OCI-LY7 (cell line): ENCODE results near the gene GRIN2C. TPM values are rescaled to one million over a fixed set of nuclear protein-coding genes. Genes with fewer than 3 reads are reported as not detected.

Experiments
- BruUV-seq: library from RNA; stranded (reverse); fragments of 400-500 nt; replicated peaks from 2 replicates; lab custom pipeline; 2021; lab: Mats Ljungman, UMichigan
- CTCF ChIA-PET: fragments of 300-600 bp; sonication (Branson Sonifier 250); formaldehyde crosslinking; loops from one replicate; lab custom pipeline; 2022; ENCODE audit warnings: antibody characterized with exemption; ENCODE audit not compliant: unreplicated experiment; lab: Charles Lee
- POLR2A ChIA-PET: fragments of 300-600 bp; sonication (Branson Sonifier 250); formaldehyde crosslinking; loops from one replicate; lab custom pipeline; 2022; ENCODE audit warnings: antibody characterized with exemption; lab: Charles Lee
- DNase-seq: peaks from one replicate; pipeline ENCODE4 v3.0.0-alpha.2; 2015; ENCODE audit warnings: low spot score
- H2AFZ ChIP-seq: fragments of 200-600 bp; sonication (generic), shearing (Covaris generic); 2 replicates; pipeline ENCODE4 v1.6.1; 2014; ENCODE audit warnings: mild to moderate bottlenecking, antibody characterized with exemption, low read length, moderate library complexity
- H3K27ac ChIP-seq: fragments of 200-600 bp; sonication (generic); 2 replicates; pipeline ENCODE4 v1.5.1; 2014; ENCODE audit warnings: mixed run types, low read depth, mild to moderate bottlenecking, moderate library complexity, low read length, inconsistent platforms; ENCODE audit not compliant: poor library complexity, severe bottlenecking
- H3K36me3 ChIP-seq: fragments of 200-600 bp; sonication (generic); 2 replicates; pipeline ENCODE4 v1.6.1; 2014; ENCODE audit warnings: mild to moderate bottlenecking, antibody characterized with exemption, low read length, moderate library complexity, mixed read lengths; ENCODE audit not compliant: insufficient read depth
- H3K4me1 ChIP-seq: fragments of 200-600 bp; sonication (generic); 2 replicates; pipeline ENCODE4 v1.5.1; 2014; ENCODE audit warnings: mild to moderate bottlenecking, low read length; ENCODE audit not compliant: insufficient read depth, poor library complexity, severe bottlenecking
- H3K4me2 ChIP-seq: fragments of 200-600 bp; sonication (generic); 2 replicates; pipeline ENCODE4 v1.6.1; 2014; ENCODE audit warnings: mild to moderate bottlenecking, low read length
- H3K4me3 ChIP-seq: fragments of 200-600 bp; sonication (generic); 2 replicates; pipeline ENCODE4 v1.5.1; 2014; ENCODE audit warnings: mild to moderate bottlenecking, low read depth, low read length; ENCODE audit not compliant: poor library complexity, severe bottlenecking
- H3K79me2 ChIP-seq: fragments of 200-600 bp; sonication (generic); 2 replicates; pipeline ENCODE4 v1.6.1; 2016; ENCODE audit warnings: low read depth, mild to moderate bottlenecking, low read length, moderate library complexity, mixed read lengths; ENCODE audit not compliant: insufficient read depth
- H3K9me2 ChIP-seq: fragments of 200-600 bp; sonication (generic); 2 replicates; pipeline ENCODE4 v1.6.1; 2016; ENCODE audit warnings: mild to moderate bottlenecking, low read length, mixed read lengths; ENCODE audit not compliant: insufficient read depth
- H3K9me3 ChIP-seq: fragments of 200-600 bp; sonication (generic); 2 replicates; pipeline ENCODE4 v1.6.1; 2014; ENCODE audit warnings: mild to moderate bottlenecking, mixed run types, low read length, mixed read lengths
- H4K20me1 ChIP-seq: fragments of 200-600 bp; sonication (generic); 2 replicates; pipeline ENCODE4 v1.6.1; 2014; ENCODE audit warnings: mild to moderate bottlenecking, antibody characterized with exemption, low read length, moderate library complexity, mixed read lengths; ENCODE audit not compliant: insufficient read depth
- EZH2phosphoT487 ChIP-seq: fragments of 200-600 bp; sonication (generic); IDR thresholded peaks from 2 replicates; pipeline ENCODE4 v1.6.1; 2018; ENCODE audit warnings: low read depth, borderline replicate concordance, mild to moderate bottlenecking, mixed run types, antibody characterized with exemption, low read length, moderate library complexity, mixed read lengths
- intact Hi-C: fragments of 100-400 bp; cut with micrococcal nuclease; formaldehyde crosslinking; loops from one replicate; pipeline ENCODE4 v1.10.0; 2022; ENCODE audit not compliant: unreplicated experiment
- total RNA-seq, 2 experiments: library from RNA; depleted of rRNA in 1 of 2; stranded (reverse); fragments of >200 nt in 1 of 2; shearing (Covaris generic) in 1 of 2; gene quantifications; 2 replicates each; pipeline ENCODE4 v1.2.3, GENCODE V29; 2014 to 2022
- TF ChIP-seq, protein P1 (sequence below): fragments of 200-600 bp; sonication (generic); conservative IDR thresholded peaks from 2 replicates; pipeline ENCODE4 v1.5.1; 2014; ENCODE audit warnings: mild to moderate bottlenecking, antibody characterized with exemption, low read length, moderate library complexity, mixed read lengths

Gene GRIN2C
- total RNA-seq, 2 experiments from 2014 or later, result 0.22 to 0.61 TPM

DNA sequence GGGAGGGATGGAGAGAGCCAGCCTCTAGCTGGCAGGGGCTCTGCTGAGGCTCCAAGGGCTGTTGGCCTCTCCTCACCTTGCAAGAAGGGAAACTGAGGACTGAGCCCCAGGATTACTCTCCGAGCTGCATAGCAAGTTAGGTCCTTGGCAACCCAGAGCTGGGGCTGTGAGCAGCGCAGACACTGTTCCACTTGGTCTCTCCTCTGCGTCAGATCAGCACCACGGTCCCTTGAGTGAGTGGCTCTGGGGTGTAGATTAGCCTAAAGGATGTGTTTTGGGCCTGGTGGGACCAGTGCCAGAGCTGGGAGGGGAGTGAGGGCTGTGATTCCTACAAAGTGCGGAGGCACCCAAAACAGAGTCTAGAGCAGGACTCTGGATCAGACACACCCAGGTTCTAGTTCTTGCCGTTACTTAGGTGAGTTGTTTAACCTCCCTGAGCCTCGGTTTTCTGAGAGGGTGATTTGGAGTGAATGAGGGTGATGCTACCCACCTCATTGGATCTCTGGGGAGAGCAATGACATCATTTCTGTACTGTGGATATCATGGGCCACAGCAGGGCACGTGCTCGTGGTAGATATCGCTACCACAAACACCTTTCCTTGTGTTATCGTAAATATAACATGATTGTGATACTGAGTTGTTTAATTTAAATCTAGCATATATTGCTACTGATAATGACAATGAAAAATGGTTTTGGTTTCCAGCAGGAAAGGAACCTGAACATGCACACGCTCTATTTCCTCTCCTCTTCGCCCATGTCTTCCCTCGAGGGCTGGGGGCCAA is 41.9 kb upstream of the GRIN2C start:
- no TSS peak for BruUV-seq
- CTCF ChIA-PET, result no interaction called here

DNA sequence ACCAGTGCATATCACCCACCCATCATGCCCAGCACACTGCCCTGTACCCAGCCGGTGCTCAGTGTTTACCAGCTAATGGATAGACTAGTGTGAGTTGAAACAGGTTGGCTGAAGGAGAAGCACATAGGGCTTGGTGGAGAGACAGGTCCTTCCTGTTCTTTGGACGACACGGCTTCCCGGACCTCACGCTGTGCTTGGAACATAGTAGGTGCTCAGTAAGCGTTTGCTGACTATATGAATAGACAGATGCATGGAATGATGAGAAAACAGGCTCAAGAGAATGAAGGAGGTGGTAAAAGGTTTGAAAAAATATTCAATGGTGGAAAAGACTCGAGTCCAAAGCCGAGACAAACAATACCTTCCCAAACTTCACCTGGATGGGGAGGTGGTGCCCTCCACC is 40.5 kb upstream of the GRIN2C start:
- Histone ChIP-seq H3K36me3 (no peaks in the 10 kb centered on the region), H3K79me2 (no peaks in the 10 kb centered on the region), H3K4me2 (no peak overlapping the region), H3K27ac (no peak overlapping the region), H3K9me2 (no peaks in the 10 kb centered on the region), H4K20me1 (no peaks in the 10 kb centered on the region), H2AFZ (no peak overlapping the region), H3K4me3 (no peak overlapping the region), H3K4me1 (no peaks in the 10 kb centered on the region), H3K9me3 (no peaks in the 10 kb centered on the region)
- intact Hi-C loops, result no loop called here
- CTCF ChIA-PET, result no interaction called here
- no TSS peak for BruUV-seq
- no peak for DNase-seq
- TF ChIP-seq, protein P1, sequence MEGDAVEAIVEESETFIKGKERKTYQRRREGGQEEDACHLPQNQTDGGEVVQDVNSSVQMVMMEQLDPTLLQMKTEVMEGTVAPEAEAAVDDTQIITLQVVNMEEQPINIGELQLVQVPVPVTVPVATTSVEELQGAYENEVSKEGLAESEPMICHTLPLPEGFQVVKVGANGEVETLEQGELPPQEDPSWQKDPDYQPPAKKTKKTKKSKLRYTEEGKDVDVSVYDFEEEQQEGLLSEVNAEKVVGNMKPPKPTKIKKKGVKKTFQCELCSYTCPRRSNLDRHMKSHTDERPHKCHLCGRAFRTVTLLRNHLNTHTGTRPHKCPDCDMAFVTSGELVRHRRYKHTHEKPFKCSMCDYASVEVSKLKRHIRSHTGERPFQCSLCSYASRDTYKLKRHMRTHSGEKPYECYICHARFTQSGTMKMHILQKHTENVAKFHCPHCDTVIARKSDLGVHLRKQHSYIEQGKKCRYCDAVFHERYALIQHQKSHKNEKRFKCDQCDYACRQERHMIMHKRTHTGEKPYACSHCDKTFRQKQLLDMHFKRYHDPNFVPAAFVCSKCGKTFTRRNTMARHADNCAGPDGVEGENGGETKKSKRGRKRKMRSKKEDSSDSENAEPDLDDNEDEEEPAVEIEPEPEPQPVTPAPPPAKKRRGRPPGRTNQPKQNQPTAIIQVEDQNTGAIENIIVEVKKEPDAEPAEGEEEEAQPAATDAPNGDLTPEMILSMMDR, result no peak
- no peak for TF ChIP-seq EZH2phosphoT487
- POLR2A ChIA-PET, result no interaction called here

More for the DNA sequence above, 41.9 kb upstream of the GRIN2C start:
- Histone ChIP-seq H3K9me3 (no peaks in the 10 kb centered on the region), H3K4me3 (no peak overlapping the region), H4K20me1 (no peaks in the 10 kb centered on the region), H3K79me2 (no peaks in the 10 kb centered on the region), H3K36me3 (no peaks in the 10 kb centered on the region), H2AFZ (no peak overlapping the region), H3K27ac (no peak overlapping the region), H3K4me1 (no peaks in the 10 kb centered on the region), H3K9me2 (no peaks in the 10 kb centered on the region), H3K4me2 (no peak overlapping the region)
- TF ChIP-seq EZH2phosphoT487, result no peak
- TF ChIP-seq, protein P1, result no peak
- DNase-seq, result no peak
- intact Hi-C loops, result no loop called here
- POLR2A ChIA-PET, result no interaction called here

DNA sequence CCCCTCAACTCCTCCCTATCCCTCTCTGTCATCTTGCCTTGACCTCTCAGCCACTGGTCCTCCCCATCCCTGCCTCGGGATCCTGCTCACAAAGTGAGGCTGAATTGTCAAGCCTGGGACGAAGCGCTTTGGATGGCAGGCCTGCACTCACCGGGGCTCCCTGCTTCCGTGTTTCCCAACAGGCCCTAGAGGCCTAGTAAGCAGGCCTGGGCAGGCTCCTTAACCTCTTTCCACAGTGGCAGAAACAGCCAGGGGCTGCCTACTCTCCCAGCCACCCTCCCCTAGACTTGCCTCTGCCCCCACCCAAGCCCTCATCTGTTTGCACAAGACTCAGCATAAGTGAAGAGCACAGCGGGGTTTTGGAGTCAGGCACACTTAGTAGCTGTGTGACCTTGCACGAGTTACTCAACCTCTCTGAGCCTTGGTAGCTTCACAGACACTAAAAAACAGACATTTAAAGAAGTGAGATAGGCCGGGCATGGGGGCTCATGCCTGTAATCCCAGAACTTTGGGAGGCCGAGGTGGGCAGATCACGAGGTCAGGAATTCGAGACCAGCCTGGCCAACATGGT is 38.8 kb upstream of the GRIN2C start:
- POLR2A ChIA-PET, result interaction anchor here (1.2 kb wide), 1 partner anchor 24 kb away, joined by 3 read pairs; no protein-coding TSS in a partner anchor
- H3K27ac ChIP-seq, result no peak overlapping the region
- DNase-seq, result no peak
- H3K4me3 ChIP-seq, result no peak overlapping the region
- no peak overlapping the region for H3K4me2 ChIP-seq
- no peaks in the 10 kb centered on the region for H3K9me3 ChIP-seq
- no peak for TF ChIP-seq EZH2phosphoT487
- TF ChIP-seq, protein P1, result no peak
- CTCF ChIA-PET, result no interaction called here
- no peaks in the 10 kb centered on the region for H3K36me3 ChIP-seq
- no peaks in the 10 kb centered on the region for H4K20me1 ChIP-seq
- no peaks in the 10 kb centered on the region for H3K4me1 ChIP-seq
- H3K9me2 ChIP-seq, result no peaks in the 10 kb centered on the region
- intact Hi-C loops, result no loop called here
- H2AFZ ChIP-seq, result no peak overlapping the region
- H3K79me2 ChIP-seq, result no peaks in the 10 kb centered on the region
- BruUV-seq, result no TSS peak
